A673 (cell line): ENCODE data around the gene KRTAP19-4.

Experiments
- EZH2 ChIP-seq: fragments of 200-600 bp; sonication (generic); IDR thresholded peaks from 2 replicates; pipeline ENCODE4 v1.6.1; 2017; ENCODE audit warnings: borderline replicate concordance, low read depth, mild to moderate bottlenecking, mixed read lengths, antibody characterized with exemption, low read length; ENCODE audit not compliant: poor library complexity, severe bottlenecking
- TF ChIP-seq, protein P1 (sequence below): fragments of 300-800, 200-600 bp; sonication (generic); conservative IDR thresholded peaks from 2 replicates; pipeline ENCODE4 v1.5.1; 2017; ENCODE audit warnings: low read depth, mild to moderate bottlenecking, antibody characterized with exemption, low read length, moderate library complexity, mixed read lengths

DNA sequence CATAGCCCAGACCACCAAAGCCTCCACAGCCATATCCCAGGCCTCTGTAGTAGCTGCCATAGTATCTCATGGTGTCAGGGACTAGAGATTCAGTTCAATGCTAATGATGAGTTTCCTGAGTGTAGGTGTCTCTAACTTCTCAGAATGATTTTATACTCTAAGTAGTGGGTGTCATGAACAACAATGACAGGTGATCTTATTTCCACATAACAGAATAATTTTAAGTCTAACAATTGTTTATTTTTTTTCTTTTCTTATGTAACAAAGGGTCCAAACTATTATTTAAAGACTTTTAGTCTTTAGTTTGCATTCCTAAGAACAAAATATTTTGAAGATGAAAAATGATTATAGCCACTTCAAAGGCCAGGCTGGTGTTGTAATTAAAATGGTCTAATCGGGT, 44.8 kb upstream of the KRTAP19-4 start, which contains the start of gene KRTAP19-6:
- no peak for TF ChIP-seq EZH2
- TF ChIP-seq, protein P1, sequence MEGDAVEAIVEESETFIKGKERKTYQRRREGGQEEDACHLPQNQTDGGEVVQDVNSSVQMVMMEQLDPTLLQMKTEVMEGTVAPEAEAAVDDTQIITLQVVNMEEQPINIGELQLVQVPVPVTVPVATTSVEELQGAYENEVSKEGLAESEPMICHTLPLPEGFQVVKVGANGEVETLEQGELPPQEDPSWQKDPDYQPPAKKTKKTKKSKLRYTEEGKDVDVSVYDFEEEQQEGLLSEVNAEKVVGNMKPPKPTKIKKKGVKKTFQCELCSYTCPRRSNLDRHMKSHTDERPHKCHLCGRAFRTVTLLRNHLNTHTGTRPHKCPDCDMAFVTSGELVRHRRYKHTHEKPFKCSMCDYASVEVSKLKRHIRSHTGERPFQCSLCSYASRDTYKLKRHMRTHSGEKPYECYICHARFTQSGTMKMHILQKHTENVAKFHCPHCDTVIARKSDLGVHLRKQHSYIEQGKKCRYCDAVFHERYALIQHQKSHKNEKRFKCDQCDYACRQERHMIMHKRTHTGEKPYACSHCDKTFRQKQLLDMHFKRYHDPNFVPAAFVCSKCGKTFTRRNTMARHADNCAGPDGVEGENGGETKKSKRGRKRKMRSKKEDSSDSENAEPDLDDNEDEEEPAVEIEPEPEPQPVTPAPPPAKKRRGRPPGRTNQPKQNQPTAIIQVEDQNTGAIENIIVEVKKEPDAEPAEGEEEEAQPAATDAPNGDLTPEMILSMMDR = no peak
